ENCODE results near the gene PFDN1.

DNA sequence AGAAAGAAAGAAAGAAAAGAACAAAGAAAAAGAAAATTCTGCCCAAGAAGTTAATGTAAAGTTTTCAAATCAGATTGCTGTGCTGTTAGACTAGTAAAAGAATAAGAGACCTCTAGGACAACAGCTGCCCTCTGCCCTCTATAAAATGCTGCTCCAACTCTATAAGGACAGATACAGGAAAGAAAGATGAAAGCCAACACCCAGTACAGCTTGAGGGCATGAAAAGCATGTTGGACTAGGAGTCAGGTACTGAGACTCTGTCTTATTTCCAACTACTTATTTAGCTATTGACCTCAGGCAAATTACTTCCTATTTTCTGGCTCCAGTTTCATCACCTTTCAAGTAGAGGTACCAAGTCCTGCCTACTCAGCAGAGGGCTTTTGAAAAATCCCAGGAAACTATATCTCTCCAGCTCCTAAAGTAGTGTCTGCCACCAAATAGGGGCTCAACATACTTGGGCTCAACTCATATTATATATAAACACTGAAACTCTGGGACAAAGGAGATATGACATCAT, 37.8 kb upstream of the PFDN1 start:
- TF ChIP-seq, protein P1, sequence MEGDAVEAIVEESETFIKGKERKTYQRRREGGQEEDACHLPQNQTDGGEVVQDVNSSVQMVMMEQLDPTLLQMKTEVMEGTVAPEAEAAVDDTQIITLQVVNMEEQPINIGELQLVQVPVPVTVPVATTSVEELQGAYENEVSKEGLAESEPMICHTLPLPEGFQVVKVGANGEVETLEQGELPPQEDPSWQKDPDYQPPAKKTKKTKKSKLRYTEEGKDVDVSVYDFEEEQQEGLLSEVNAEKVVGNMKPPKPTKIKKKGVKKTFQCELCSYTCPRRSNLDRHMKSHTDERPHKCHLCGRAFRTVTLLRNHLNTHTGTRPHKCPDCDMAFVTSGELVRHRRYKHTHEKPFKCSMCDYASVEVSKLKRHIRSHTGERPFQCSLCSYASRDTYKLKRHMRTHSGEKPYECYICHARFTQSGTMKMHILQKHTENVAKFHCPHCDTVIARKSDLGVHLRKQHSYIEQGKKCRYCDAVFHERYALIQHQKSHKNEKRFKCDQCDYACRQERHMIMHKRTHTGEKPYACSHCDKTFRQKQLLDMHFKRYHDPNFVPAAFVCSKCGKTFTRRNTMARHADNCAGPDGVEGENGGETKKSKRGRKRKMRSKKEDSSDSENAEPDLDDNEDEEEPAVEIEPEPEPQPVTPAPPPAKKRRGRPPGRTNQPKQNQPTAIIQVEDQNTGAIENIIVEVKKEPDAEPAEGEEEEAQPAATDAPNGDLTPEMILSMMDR (IDR thresholded peaks at IDR 0.05; ENCODE audit: poor library complexity): no peak
- no peak for TF ChIP-seq EZH2 (IDR thresholded peaks at IDR 0.05; ENCODE audit: borderline replicate concordance)

Measured in hepatocyte (in vitro differentiated cells).